Endometrial microvascular endothelial cells (primary cell): Measurements from ENCODE around the gene TAAR8. TPM values are rescaled to one million over a fixed set of nuclear protein-coding genes. Genes with fewer than 3 reads are reported as not detected.

Source experiments
- in situ Hi-C: cut with HindIII; loops from 2 replicates; pipeline ENCODE4 v1.10.0; 2017; ENCODE audit warnings: low sequenced_read_pairs, low pct_unique_long_range_greater_than_20kb; ENCODE audit errors: inconsistent ontology term
- total RNA-seq: library from RNA; depleted of rRNA; stranded (reverse); fragments of >200 nt; gene quantifications from one replicate; pipeline ENCODE4 v1.2.3, GENCODE V29; 2015; ENCODE audit errors: inconsistent ontology term

TAAR8 gene, protein sequence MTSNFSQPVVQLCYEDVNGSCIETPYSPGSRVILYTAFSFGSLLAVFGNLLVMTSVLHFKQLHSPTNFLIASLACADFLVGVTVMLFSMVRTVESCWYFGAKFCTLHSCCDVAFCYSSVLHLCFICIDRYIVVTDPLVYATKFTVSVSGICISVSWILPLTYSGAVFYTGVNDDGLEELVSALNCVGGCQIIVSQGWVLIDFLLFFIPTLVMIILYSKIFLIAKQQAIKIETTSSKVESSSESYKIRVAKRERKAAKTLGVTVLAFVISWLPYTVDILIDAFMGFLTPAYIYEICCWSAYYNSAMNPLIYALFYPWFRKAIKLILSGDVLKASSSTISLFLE
- not detected for total RNA-seq

- in situ Hi-C loops, result no loop called here
These were observed at the start of gene TAAR8 for GRCh38 chr6:132552372-132552771. Gene TAAR8 (plus strand): TSS chr6:132552672. CDS start chr6:132552693, 21 bp downstream.

DNA sequence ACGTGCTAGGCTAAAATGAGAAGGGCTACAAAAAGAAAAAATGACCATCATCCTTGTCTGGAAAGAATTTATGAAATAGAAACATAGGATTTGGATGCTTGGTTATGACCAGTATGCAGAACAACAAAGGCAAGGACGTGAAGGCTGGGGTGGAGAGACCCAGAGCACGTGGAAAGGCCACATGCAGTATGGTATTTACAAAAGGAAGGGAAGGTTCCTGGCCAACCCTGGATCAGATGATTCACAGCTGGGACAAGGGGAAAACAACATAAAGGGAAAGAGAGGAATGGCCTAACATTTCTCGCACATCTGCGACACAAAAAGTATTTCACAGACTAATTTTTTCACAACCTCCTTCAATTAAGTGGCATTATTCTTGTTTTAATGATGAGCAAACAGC lies 47.7 kb upstream of the TAAR8 start:
- in situ Hi-C loops, result no loop called here

- in situ Hi-C loops, result no loop called here
These were observed 47.3 kb upstream of the TAAR8 start for GRCh38 chr6:132505158-132505557.

GRCh38 chr6:132506461-132506860 lies 46.0 kb upstream of the TAAR8 start:
- in situ Hi-C loops, result no loop called here

- in situ Hi-C loops, result no loop called here
These were observed 45.3 kb upstream of the TAAR8 start for GRCh38 chr6:132506869-132507808.

DNA sequence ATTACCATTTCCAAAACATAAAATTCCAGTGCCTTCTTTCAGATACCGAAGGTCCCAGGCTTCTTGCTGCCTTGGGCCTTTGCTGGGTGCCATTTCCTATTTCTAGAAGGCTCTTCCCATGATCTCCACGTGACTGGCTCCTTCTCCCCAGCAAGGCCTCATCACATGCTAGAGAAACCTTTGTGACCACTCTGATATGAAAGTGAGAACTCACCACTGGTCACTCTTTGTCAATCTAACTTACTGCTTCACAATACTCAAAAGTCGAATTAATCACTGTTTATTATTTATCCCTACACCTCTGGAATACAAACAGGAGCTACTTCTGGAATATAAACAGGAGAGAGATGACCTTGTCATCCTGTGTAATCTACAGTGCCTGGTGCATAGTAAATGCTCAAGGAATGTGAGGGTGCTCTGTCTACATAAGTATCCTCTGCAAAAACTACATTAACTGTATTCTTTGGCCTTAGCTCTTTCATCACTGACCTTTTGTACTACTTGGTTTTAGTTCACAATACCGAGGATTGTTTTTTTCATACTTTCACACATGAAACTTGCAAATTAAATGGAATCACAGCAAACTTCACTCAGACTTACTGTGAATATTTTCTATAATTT lies 41.2 kb upstream of the TAAR8 start:
- in situ Hi-C loops, result no loop called here

DNA sequence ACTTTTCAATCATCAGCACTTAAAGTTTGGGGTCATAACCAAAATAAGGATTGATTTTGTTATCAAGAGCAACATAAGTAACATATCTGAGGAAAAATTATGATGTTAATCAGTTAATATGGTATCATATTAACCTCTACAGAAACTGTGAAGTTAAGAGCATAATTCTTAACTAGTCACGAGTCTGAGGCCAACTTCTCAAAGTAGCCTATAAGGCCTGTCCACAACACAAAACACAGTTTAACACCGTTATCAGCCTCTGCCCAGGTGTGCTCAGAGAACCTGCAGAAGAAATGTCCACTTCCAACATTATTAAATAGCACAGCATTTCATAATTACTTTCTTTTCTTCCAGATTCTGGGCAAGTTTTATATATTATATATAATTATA lies 40.6 kb upstream of the TAAR8 start:
- in situ Hi-C loops, result no loop called here

GRCh38 chr6:132512342-132512637 lies 40.2 kb upstream of the TAAR8 start:
- in situ Hi-C loops, result no loop called here

- in situ Hi-C loops, result no loop called here
These were observed 39.5 kb upstream of the TAAR8 start, which contains the start of gene STX7 for GRCh38 chr6:132512638-132513632. Gene STX7 (minus strand): TSS chr6:132513116. CDS start chr6:132503530, 9,586 bp downstream.

DNA sequence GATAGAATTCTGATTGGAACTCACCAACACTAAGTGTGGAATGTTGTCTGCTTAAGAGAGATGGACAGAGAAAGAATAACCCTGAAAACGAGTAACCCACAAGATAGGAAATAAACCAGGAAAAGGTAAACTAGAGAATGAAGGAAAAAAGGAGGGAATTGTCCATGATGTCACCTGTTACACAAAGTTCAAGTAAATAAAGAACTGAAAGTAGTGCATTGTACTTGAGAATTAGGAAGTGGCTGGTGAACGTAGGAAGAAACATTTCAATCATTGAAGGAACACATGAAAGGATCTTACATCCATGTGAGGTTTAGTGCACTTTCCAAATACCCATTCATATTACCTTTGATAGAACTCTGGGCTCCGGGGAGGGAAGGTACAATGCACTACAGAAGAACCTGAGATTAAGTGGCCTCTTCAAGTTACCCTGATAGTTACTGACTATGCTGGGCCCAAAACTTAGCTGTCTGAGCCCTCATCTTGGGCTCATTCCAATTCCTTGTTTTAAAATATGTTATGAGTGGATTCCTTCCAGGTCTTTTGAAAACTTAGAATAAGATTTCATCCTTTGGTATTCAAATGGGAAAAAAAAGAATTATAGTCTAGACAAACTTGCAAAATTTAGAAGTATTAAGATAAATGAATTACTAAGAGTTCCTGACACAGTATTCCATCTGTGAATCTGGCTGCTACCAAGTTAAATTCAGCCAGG lies 38.5 kb upstream of the TAAR8 start:
- in situ Hi-C loops, result no loop called here

- in situ Hi-C loops, result no loop called here
These were observed 37.1 kb upstream of the TAAR8 start for GRCh38 chr6:132515386-132515785.

GRCh38 chr6:132520953-132521352 lies 31.5 kb upstream of the TAAR8 start:
- in situ Hi-C loops, result no loop called here

DNA sequence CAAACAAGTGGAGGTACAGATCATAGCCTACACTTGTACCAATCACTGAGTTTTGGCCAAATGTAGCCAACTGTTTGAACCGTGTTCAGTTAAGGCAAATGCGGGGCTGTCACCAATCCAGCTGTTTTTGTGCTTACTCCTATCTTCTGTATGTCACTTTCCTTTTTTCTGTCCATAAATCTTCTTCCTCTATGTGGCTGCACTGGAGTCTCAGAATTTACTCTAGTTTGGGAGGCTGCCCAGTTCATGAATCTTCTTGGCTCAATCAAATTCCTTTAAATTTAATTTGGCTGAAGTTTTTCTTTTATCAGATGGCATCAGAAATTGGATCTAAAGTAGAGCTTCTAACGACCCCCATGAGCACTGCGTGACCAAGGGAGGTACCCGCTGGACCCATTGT lies 27.8 kb upstream of the TAAR8 start:
- in situ Hi-C loops, result no loop called here

DNA sequence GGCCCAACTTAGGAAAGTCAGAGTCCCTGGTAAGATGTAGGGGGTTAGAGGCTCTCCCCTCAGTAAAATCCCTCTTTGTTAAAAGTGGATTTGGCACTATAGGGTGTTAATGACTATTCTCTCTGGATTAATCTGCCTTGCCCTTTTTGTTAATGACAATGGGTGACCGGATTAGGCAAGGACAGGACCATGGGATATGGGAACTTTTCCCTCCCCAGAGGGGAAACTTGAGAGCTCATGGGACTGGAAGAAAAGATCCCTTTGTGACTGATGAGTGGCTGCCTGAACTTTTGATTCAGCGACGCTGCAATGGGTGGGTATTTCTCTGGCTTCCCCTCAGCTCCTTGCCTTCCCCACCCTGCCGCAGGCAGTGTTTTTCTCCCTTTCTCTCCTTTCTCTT lies 26.6 kb upstream of the TAAR8 start:
- in situ Hi-C loops, result no loop called here

DNA sequence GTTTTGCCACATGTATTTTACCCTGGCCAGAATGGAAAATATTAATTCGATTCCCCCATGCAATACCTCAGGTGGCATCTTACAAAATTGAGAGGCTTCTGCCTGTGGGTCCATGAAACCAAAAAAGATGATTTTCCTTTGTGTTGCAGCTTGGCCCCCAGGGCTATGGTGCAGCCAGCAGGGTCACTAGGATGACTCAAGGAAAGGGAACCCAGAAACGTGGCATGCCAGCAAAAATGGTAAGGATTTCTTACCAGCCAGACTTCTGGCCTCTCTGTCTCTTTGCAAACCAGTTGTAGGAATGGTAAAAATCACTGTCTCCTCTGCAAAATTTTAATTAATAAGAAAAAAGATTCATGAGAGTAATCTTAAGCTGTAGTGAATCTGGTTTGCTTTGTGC lies 26.0 kb upstream of the TAAR8 start:
- in situ Hi-C loops, result no loop called here

- in situ Hi-C loops, result no loop called here
These were observed 24.7 kb upstream of the TAAR8 start for GRCh38 chr6:132527791-132528190.

- in situ Hi-C loops, result no loop called here
These were observed 22.0 kb upstream of the TAAR8 start for GRCh38 chr6:132530293-132530974.
